ENCODE results near the gene RBM33. TPM values are rescaled to one million over a fixed set of nuclear protein-coding genes. Genes with fewer than 3 reads are reported as not detected.

The RBM33 gene
- polyA plus RNA-seq, 1 experiment, result 9.5 TPM

- H3K27me3 ChIP-seq (ENCODE audit: control insufficient read depth, insufficient read depth, low read length), result peaks cover 14% of the 10 kb centered on the region
- no peak for DNase-seq (ENCODE audit: low read depth, low spot score)
- ChIA-PET POLR2A (no interaction called here), CTCF (no interaction called here)
- no peak overlapping the region for H3K4me3 ChIP-seq (ENCODE audit: low read depth, low read length)
- no peak overlapping the region for H3K27ac ChIP-seq (ENCODE audit: low read depth, low read length)
- peaks cover 26% of the 10 kb centered on the region for H3K9me3 ChIP-seq (ENCODE audit: control insufficient read depth, insufficient read depth, low read length)
- no peak for TF ChIP-seq CTCF (IDR thresholded peaks at IDR 0.05; ENCODE audit: low read depth, low read length)
These were observed 174.3 kb downstream of the RBM33 start for GRCh38 chr7:155818820-155819168.

- no peak overlapping the region for H3K27ac ChIP-seq (ENCODE audit: low read depth, low read length)
- H3K27me3 ChIP-seq (ENCODE audit: control insufficient read depth, insufficient read depth, low read length), result peaks cover 11% of the 10 kb centered on the region
- ChIA-PET POLR2A (no interaction called here), CTCF (no interaction called here)
- no peak overlapping the region for H3K4me3 ChIP-seq (ENCODE audit: low read depth, low read length)
- DNase-seq (ENCODE audit: low read depth, low spot score), result no peak
- peaks cover 26% of the 10 kb centered on the region for H3K9me3 ChIP-seq (ENCODE audit: control insufficient read depth, insufficient read depth, low read length)
- TF ChIP-seq CTCF (IDR thresholded peaks at IDR 0.05; ENCODE audit: low read depth, low read length), result no peak
These were observed 174.7 kb downstream of the RBM33 start for GRCh38 chr7:155819186-155819585.

DNA sequence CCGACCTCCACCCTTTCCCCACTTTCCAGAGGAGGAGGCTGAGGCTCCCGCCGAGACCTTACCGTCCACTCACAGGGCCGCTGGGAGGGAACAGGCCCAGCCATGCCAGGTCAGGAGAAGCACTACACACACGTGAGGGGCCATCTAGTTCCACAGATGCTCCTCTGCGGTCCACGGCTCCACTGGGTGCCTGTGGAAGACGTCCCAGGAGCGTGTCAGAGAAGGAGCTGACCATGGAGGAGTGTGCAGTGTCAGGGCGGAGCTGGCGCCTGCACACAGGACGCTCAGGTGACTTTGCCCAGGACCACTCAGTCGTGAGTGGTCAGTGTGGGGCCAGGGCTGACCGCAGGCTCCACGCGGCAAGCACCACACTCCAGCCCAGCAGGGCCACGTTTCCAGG lies 175.8 kb downstream of the RBM33 start:
- ChIA-PET POLR2A (no interaction called here), CTCF (interaction anchor here (0.6 kb wide), 1 partner anchor 24 kb away, joined by 3 read pairs; no protein-coding TSS in a partner anchor)
- no peak for TF ChIP-seq CTCF (IDR thresholded peaks at IDR 0.05; ENCODE audit: low read depth, low read length)
- H3K9me3 ChIP-seq (ENCODE audit: control insufficient read depth, insufficient read depth, low read length), result peaks cover 26% of the 10 kb centered on the region
- H3K4me3 ChIP-seq (ENCODE audit: low read depth, low read length), result no peak overlapping the region
- no peak overlapping the region for H3K27ac ChIP-seq (ENCODE audit: low read depth, low read length)
- peaks cover 5% of the 10 kb centered on the region for H3K27me3 ChIP-seq (ENCODE audit: control insufficient read depth, insufficient read depth, low read length)
- DNase-seq (ENCODE audit: low read depth, low spot score), result no peak

GRCh38 chr7:155820788-155821187 lies 176.3 kb downstream of the RBM33 start:
- Histone ChIP-seq H3K27me3 (ENCODE audit: control insufficient read depth, insufficient read depth, low read length) (peaks cover 3% of the 10 kb centered on the region), H3K4me3 (ENCODE audit: low read depth, low read length) (no peak overlapping the region), H3K9me3 (ENCODE audit: control insufficient read depth, insufficient read depth, low read length) (peaks cover 26% of the 10 kb centered on the region), H3K27ac (ENCODE audit: low read depth, low read length) (no peak overlapping the region)
- DNase-seq (ENCODE audit: low read depth, low spot score), result no peak
- ChIA-PET CTCF (interaction anchor here (0.6 kb wide), 1 partner anchor 25 kb away, joined by 3 read pairs; no protein-coding TSS in a partner anchor), POLR2A (no interaction called here)
- no peak for TF ChIP-seq CTCF (IDR thresholded peaks at IDR 0.05; ENCODE audit: low read depth, low read length)

- TF ChIP-seq CTCF (IDR thresholded peaks at IDR 0.05; ENCODE audit: low read depth, low read length), result no peak
- Histone ChIP-seq H3K27me3 (ENCODE audit: control insufficient read depth, insufficient read depth, low read length) (peaks cover 3% of the 10 kb centered on the region), H3K9me3 (ENCODE audit: control insufficient read depth, insufficient read depth, low read length) (peaks cover 26% of the 10 kb centered on the region), H3K27ac (ENCODE audit: low read depth, low read length) (no peak overlapping the region), H3K4me3 (ENCODE audit: low read depth, low read length) (no peak overlapping the region)
- ChIA-PET CTCF (no interaction called here), POLR2A (no interaction called here)
- no peak for DNase-seq (ENCODE audit: low read depth, low spot score)
These were observed 177.4 kb downstream of the RBM33 start for GRCh38 chr7:155821851-155822250.

Data from AG04450 (cell line).